ENCODE data around the gene PRDM16.

Gene PRDM16

GRCh38 chr1:3356827-3357460, 287.9 kb downstream of the PRDM16 start:
- DNase-seq (ENCODE audit: low spot score): no peak

GRCh38 chr1:3357526-3358297, 288.7 kb downstream of the PRDM16 start:
- no peak for DNase-seq (ENCODE audit: low spot score)

GRCh38 chr1:3359351-3359750, 290.3 kb downstream of the PRDM16 start:
- DNase-seq (ENCODE audit: low spot score): no peak

GRCh38 chr1:3359756-3360440, 290.9 kb downstream of the PRDM16 start:
- no peak for DNase-seq (ENCODE audit: low spot score)

GRCh38 chr1:3360646-3361257, 291.7 kb downstream of the PRDM16 start:
- no peak for DNase-seq (ENCODE audit: low spot score)

GRCh38 chr1:3363023-3363422, 294.0 kb downstream of the PRDM16 start:
- DNase-seq (ENCODE audit: low spot score): no peak

- DNase-seq (ENCODE audit: low spot score): no peak
Observed at GRCh38 chr1:3363756-3364155, 294.8 kb downstream of the PRDM16 start.

- DNase-seq (ENCODE audit: low spot score): no peak
Observed at GRCh38 chr1:3364551-3364950, 295.5 kb downstream of the PRDM16 start.

- no peak for DNase-seq (ENCODE audit: low spot score)
Observed at GRCh38 chr1:3364983-3365382, 296.0 kb downstream of the PRDM16 start.

GRCh38 chr1:3365523-3366125, 296.6 kb downstream of the PRDM16 start:
- no peak for DNase-seq (ENCODE audit: low spot score)

- DNase-seq (ENCODE audit: low spot score): no peak
Observed at GRCh38 chr1:3366126-3367051, 297.4 kb downstream of the PRDM16 start.

GRCh38 chr1:3367376-3367775, 298.4 kb downstream of the PRDM16 start:
- DNase-seq (ENCODE audit: low spot score): no peak

GRCh38 chr1:3368059-3368458, 299.1 kb downstream of the PRDM16 start:
- DNase-seq (ENCODE audit: low spot score): no peak

GRCh38 chr1:3368711-3369445, 299.9 kb downstream of the PRDM16 start:
- DNase-seq (ENCODE audit: low spot score): no peak

- no peak for DNase-seq (ENCODE audit: low spot score)
Observed at GRCh38 chr1:3369446-3370076, 300.6 kb downstream of the PRDM16 start.

- DNase-seq (ENCODE audit: low spot score): no peak
Observed at GRCh38 chr1:3370856-3371703, 302.1 kb downstream of the PRDM16 start.

GRCh38 chr1:3372317-3372716, 303.3 kb downstream of the PRDM16 start:
- no peak for DNase-seq (ENCODE audit: low spot score)

GRCh38 chr1:3373175-3373574, 304.2 kb downstream of the PRDM16 start:
- DNase-seq (ENCODE audit: low spot score): no peak

Measured in ecto neural progenitor cell (in vitro differentiated cells).